HG03280 (cell line): ENCODE data around the gene SARDH.

Experiments used
- ATAC-seq: cut with Tn5 transposase; IDR thresholded peaks from one replicate; pipeline ENCODE4 v1.9.1; 2021; ENCODE audit warnings: mild to moderate bottlenecking, moderate library complexity; ENCODE audit not compliant: unreplicated experiment

Gene SARDH

DNA sequence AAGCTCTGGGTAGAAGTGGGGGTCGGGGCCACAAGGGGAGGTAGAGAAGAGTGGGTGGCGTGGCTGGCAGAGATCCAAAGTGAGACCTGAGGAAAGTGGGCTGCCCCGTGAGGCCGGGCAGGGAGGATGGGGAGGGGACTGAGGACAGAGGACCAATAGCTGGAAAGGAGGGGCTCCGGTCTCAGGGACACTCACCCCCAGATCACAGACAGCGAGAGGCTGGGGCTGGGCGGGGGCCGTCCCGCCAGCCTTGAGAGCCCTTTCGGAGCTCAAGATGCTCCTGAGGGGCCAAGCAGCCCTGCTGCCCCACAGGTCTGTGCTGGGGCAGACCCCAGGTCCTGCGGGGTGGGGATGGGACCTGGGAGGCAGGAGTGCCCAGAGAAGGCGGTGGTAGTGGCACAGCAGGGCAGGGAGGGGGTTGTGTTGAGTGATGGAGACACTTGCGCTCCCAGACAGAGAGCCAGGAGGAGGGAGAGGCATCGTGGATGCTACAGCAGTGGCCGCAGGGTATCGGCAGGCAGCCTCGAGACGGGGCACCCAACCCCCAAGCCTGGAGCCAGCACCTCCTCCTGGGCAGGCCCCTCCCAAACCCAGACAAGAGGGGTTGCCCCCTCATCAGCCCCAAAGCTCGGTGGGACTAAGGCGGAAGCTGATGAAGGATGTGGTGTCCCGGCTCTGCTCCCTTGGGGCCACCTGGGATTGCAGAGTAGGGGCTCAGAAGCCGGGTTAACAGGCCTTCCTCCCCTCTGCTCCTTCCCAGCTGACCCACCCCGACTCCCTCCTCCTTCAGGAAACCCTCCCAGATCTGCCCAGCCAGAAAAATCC is 3.4 kb downstream of the SARDH start:
- no peak for ATAC-seq

DNA sequence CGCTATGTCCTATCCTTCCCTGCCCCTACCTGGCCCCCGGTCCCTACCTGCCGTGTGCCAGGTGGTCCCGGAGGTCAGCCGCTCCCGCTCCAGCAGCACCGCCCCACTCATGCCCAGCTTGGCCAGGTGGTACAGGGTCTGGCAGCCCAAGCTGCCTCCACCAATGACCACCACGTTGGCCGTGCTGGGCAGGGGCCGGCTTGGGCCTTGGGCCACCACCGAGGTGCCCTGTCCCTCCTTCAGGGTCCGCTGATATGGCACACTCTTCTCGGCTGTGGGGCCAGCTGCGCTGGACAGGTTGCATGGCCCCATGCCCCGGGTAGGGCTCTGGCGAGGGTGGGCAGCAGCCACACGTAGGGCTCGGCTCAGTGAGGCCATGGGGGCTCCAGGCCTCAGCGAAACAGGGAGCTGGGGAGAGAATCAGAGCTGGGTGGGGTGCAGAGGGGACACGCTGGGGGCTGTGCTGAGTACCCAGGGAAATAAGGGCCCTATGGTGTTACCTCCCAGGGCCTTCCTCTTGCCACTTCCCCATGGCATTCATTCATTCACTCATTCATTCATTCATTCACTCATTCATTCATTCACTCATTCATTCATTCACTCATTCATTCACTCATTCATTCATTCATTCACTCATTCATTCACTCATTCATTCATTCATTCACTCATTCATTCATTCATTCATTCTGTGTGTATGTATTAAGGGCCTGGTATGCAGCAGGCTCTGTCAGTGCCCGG is 4.2 kb downstream of the SARDH start:
- ATAC-seq = no peak

DNA sequence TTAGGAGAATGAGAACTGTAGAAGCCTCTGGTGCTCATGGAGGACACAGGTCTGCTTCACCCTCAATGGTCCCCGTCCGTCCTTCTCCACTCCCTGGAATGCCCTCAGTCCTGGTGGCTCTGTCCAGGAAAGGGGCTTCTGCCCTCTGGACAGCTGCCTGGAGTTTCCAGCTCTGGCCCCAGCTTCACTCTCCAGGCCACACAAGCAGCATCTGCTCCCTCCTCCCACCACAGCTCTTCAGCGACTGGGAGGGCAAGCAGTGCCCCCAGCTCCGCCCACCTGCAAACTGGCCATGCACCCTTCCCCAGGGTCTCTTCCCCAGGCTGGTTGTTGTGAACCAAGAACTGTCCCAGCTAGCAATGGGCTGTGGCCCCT is 4.7 kb downstream of the SARDH start:
- no peak for ATAC-seq

DNA sequence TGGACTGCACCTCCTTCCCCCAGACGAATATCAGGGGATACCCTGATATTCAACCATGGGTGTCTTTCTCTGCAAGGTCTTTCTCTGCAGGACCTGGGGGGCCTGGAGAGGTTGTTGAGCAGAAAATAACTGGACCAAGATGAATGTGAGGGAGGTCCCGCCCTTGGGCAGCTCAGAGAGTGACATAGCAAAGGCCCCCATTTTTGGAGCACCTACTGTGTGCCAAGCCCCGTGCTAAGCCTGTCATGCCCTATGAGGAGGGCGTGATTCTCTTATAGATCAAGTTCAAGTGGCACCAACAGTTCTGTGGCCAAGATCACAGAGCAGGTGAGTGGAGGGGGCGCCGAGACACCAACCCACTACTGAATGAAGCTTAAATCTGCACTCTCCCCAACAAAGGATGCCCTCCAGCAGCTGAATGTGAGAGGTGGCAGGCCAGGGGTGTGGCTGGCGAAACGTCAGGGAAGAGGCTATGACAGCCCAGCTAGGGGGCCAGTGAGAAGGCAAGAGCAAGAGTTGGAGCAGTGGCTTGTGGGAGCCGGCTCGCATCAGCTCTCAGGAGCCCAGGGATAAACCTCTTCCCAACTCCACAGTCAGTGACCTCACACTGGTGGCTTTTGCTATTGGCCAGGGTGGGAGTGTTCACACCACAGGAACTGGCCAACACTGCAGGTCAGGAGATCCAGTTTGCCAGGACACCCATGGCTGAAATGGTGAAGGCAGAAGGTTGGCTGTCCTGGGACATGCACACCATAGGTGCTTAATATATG is 5.3 kb downstream of the SARDH start:
- ATAC-seq = no peak

DNA sequence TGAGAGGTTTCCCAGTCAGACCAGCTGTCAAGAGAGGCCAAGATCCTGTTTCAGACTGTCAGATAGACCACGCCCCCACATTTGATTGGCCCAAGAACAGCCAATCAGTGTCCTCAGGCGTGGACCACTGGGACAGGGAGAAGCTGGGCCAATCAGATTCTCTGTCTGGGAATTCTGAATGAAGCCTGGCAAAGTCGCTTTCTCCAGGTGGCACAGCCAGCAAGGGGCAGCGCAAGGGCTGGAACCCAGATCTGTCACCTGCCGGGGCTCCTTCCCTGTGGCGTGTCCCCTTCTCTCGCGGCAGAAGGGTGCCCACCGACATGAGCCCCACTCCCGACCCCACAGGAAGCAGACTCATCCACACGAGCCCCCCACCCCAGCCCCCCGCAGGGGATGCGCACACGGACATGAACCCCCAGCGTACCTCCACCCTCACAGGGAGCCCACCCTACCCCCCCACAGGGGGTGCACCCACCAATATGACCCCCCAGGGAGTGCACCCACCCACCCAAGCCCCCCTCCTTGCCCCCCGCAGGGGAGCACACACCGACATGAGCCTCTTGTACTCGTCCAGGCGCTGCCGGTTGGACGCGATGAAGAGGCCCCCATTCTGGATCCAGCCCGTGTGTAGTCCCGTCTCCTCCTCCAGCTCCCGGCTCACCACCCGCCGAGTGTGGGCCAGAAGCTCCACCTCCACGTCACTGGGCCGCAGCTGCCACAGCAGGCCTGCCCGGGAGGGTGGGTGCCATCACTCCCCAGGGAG is 6.1 kb downstream of the SARDH start:
- no peak for ATAC-seq

DNA sequence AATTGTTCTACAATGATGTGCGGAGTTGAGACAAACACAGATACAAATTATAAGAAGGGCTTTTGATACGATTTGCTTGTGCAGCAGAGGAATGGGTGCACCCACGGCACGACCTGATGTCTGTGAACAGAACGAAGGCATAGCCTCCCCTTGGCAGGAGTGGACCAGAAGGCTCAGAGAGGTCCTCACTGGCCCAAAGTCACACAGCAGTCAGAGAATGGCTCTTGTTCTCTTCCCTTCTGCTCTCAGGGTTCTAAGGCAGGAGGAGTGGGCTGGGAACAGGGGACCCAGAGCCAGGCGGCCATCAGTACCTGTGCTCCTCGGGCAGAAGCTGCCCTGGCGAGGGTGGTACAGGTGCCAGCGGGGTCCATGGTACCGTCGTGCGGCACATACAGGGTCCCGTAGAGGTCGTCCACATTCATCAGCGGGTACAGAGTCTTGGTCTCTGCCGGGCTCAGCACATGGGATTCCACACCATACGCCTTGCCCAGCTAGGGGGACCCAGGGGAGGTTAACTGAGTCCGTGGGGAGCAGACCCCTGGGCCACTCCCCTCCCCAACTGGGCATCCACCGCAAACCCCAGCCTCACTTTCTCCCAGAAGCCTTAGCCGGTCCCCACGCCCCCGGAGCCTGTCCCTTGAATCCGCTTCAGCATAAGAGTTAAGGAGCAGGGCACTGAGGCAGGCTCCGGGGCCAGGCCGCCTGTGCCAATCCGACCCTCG is 7.0 kb downstream of the SARDH start:
- ATAC-seq = no peak

DNA sequence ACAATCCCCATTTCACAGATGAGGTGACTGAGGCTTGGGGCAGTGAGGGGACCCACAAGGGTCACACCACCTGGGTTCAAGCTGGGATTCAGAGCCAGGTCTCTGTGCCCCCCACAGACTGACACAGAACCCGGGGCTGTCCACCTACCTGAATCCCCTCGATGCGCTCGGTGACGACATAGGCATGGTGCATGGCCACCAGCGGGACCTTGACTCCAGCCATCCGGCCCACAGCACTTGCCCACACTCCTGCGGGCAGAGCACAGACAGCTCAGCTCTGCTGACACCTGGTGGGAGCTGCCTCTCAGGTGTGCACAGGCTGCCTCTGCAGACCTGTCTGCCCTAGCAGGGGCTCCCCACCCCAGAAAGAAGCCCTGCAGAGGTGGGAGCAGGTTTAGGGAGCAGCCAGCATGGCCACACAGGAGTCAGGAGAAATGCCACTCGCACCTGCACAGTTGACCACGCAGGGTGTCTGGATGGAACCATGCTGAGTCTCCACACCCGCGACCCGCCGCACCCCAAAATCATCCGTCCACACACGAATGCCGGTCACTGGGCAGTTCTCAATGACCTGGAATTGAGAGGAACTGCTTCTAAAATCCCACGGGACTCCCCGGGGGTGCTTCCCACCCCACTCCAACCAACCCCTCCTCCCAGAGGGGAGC is 8.4 kb downstream of the SARDH start:
- no peak for ATAC-seq

DNA sequence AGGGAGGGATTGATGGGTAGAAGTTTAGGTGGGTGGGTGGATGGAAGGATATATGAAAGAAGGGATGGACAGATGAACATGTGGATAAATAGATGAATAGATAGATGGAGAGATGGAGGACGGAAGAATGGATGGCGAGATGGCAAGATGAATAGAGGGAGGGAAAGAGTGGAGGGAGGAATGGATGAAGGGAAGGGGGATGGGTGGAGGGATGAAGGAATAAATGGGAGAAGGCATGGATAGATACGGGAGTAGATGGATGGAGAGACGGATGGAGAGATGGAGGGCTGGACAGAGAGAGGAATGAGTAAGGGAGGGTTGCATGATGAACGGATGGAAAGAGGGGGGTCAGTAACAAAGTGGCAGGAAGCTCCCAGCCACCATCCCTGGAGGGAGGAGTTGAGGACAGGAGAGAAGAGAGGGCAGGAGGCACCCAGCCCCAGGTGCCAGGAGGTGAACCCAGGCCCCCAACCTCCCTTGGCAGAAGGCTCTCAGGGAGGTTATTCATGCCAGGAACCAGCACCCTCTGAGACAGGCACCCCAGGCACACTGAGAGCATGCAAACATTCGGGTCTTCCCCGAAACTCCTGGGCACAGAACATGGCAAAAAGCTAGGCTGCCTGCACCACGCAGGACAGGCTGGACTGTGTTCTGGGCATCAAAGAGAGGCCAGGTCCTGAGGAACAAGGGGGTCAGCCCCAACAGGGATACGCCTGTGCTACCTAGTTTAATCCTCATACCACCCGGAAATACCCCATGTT is 9.1 kb downstream of the SARDH start:
- no peak for ATAC-seq

DNA sequence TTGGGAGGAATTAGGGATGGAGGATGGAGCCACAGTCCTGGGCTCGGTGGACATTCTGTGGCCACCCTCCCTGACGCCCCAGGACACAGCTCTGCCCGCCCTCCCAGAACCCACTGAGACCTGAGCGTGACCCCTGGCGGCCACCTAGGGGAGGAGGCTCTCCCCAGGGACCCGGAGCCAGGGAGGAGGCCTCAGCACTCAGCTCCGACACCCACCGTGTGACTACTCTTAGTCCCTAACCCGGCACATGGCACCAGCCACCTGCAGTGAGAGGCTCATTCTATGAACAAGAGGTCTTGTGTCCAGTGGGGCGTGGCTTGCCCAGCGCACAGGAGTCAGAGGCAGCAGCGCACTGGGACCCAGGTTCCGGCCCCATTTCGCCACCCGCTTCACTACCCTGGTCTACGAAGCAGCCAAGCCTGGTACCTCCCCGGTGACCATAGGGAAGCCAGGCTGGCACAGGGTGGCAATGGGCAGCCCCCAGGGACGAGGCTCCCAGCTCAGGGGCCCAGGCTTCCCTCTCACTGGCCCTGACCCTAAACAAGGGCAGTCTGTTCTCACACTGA is 10.2 kb downstream of the SARDH start:
- no peak for ATAC-seq

DNA sequence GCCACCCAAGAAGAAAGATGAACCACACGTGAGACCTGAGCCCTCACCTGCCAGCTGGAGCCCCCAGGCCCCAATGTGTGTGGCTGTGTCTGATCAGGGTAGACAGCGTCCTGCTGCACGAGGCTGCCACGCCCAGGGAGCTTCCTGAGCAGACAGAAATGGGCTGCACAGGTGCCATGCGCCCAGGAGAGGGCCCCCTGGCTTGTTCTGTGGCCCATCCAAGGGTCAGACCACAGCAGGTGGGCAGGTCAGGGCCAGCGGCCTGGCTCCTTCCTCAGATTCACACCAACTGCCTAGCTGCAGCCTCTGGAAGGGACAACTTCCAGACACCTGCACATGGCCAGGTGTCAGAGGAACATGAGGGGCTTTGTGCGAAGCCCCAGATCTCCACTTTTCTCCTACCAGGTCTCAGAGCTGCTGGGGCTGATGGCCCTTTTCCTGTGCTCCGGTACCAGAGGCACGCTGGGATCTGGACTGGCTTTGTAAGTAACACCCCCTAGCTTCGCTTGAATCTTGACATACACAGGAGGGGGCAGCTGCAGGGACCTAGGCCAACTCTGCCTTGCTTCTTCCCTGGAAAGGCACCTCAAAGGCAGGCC is 10.8 kb downstream of the SARDH start:
- no peak for ATAC-seq

DNA sequence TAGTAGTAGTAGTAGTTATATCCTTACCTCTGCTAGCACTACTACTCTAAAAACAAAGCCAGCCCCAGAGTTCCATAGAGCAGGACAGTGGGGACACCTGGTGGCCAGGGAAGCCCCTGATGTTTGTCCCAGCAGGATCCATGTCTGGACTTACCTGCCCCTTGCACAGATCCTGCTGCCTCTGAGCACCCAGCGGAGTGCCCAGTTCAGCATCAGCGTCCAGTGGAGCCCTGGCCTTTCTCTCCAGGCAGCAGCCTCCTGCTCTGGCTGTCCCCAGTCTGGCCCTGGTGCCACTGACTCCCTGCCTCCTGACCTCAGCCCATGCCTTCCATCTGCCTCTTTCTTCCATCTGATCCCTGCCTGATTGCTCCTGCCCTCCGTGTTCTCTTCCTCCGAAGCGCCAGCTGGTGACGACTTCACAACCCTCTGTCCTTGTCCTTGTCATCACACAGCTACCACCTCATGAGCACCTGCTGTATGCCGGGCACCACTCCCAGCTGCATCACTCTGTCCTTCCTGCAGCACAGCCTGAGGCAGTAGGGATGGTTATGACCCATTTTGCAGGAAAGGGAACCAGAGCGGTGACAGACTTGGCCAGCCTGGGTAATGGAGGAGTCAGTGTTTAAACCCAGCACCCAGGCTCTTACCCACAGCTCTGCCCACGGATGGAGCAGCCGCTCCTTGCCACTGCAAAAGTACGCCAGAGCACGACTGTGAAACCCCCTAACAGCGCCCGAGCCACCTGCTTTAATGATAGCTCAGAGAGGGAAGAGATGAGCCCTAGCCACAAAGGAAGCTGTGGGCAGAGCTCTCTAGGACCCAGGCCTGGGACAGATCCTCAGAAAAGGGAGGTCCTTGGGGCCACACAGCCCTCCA is 11.5 kb downstream of the SARDH start:
- no peak for ATAC-seq

DNA sequence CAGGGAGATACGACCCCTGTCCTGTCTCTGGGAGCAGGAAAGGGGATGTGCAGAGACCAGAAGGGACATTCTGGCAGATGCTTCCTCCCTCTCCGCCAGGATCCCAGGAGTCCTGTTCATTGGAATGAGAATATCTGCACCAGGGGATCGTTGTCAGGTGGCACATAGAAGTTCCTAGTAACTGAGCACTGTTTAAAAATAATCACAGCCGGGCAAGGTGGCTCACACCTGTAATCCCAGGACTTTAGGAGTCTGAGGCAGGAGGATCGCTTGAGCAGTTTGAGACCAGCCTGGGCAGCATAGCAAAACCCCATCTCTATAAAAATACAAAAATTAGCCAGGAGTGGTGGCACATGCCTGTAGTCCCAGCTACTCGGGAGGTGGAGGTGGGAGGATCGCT is 12.3 kb downstream of the SARDH start:
- ATAC-seq = no peak

DNA sequence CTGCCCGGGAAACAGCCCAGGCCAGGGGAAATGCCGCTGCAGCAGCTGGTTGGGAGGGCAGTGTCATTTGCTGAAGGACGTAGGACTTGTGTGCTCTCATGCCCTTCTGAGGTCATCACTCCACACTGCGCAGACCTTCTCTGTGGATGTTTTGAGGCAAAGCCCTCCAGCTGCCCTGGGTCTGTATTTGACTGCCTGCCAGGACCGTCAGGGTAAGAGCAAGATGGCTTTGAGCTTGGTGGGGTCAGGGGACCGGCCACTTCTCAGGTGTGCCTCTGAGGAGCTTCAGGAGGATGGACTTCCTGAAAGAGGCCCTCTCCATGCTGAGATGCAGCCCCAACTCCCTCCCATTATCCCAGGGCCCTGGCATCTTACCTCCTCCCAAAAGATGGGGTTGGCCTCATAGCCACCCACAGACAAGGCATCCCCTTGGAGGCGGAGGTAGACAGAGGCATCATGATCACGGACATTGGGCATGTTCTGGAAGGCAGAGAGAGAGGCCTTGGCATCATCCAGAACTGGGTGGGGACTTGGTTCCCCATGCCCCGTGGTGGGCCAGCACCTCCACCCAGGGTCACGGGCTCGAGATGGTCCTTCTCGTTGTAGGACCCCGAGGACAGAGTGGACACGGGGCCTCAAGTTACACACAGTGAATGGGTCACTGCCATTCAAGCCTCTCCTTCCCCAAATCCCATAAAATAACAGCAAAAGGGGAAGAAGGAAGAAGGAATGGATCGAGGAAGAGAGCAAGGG is 19.4 kb downstream of the SARDH start:
- no peak for ATAC-seq

DNA sequence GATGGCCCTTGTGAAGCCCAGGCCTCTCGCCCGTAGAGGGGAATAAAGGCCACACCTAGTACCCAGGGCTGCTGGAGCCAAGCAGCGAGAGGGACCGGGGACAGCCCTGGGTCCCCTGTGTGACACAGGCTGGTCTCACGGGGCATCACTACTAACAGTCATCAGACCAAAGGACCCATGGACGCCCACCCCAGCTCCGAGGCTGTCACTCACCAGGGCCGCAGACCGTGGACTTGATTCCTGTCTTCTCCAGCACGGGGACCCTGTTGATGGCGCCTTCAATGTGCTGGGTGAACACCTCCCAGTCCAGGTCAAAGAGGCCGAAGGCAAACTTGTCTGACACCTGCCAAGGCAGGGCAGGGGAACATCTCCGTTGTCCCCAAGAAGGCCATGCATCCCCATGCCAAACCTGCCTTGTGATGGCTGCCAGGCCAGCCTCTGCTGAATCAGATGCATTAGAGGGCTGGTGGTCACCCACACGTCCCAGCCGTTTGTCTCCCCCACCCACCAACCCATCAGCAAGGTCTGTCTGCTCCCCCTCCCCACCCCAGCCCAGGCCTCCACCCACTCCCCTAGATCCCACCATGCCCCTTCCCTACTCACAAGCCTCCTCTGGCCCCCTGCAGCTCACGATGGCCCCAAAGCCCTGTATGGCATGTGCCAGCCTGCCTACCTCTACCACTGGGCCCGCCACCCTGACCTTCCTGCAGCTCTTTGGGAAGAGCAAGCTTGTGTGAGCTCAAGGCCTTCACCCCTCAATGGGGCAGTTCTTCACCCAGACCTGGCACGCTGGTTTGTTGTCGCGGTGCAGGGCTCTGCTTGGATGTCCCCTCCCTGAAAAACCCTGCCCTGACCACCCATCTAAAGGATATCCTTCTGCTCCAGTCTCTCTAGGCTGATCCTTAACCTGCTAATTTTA is 20.8 kb downstream of the SARDH start:
- no peak for ATAC-seq

DNA sequence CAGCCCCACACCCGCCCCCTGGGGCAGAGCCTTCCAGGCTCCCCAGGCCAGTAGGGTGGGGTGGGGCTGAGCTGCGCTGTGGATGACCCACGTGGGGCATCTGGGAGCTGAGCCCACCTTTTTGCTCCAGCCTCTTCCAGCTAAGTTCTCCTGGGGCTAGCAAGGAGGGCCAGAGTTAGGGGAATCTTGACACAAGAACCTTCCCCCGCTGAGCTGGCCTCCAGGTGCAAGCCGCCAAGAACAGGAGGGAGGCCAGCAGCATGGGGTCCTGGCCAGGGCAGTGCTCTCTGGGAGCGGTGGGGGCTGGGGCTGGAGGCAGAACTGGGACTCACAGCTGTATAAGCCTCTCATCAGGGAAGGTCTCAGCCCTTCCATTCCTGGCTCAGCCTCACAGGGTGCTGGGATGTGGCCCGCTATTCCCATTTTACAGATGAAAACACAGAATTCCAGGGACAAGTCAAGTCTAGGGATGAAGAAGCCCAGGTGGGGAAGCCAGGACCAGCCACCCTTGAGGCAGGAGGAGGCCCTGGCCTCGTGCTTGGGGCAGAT is 21.5 kb downstream of the SARDH start:
- no peak for ATAC-seq
